Measurements from ENCODE around the gene RASD1.

- TF ChIP-seq CTCF (IDR thresholded peaks at IDR 0.05): no peak
- no peak for TF ChIP-seq POLR2A (IDR thresholded peaks at IDR 0.05)
Measured at GRCh38 chr17:17498606-17499301, 2.6 kb upstream of the RASD1 start.
